Activated CD4-positive, alpha-beta memory T cell treated with anti-CD3 and anti-CD28 coated beads for 36 hours (primary cell): ENCODE measurements around the gene TRA2A. TPM values are rescaled to one million over a fixed set of nuclear protein-coding genes. Genes with fewer than 3 reads are reported as not detected.
"Not testable (repeated sequence)": the region's sequence is repeated elsewhere in the genome, so short reads cannot be mapped to it uniquely, and the experiment has no call there.

ENCODE experiments used
- CTCF ChIA-PET: fragments of 350-600 bp; sonication (Branson Sonifier 250); formaldehyde crosslinking; loops from one replicate; lab custom pipeline; 2021; ENCODE audit warnings: antibody characterized with exemption, inconsistent platforms; lab: Charles Lee
- POLR2A ChIA-PET: fragments of 350-600 bp; sonication (Branson Sonifier 250); formaldehyde crosslinking; loops from one replicate; lab custom pipeline; 2021; ENCODE audit warnings: antibody characterized with exemption; lab: Charles Lee
- DNase-seq: peaks from one replicate; pipeline ENCODE4 v3.0.0-alpha.2; 2020
- H3K27ac Mint-ChIP-seq: one replicate; pipeline ENCODE4 v1.8.0; 2021; ENCODE audit warnings: mixed read lengths
- H3K27me3 Mint-ChIP-seq: one replicate; pipeline ENCODE4 v1.8.0; 2021; ENCODE audit warnings: mixed read lengths
- H3K36me3 Mint-ChIP-seq: one replicate; pipeline ENCODE4 v1.8.0; 2021; ENCODE audit warnings: mixed read lengths
- H3K4me1 Mint-ChIP-seq: one replicate; pipeline ENCODE4 v1.8.0; 2021; ENCODE audit warnings: low read depth, mixed read lengths
- H3K4me3 Mint-ChIP-seq: one replicate; pipeline ENCODE4 v1.8.0; 2021; ENCODE audit warnings: mild to moderate bottlenecking, mixed read lengths
- H3K9me3 Mint-ChIP-seq: one replicate; pipeline ENCODE4 v1.8.0; 2021; ENCODE audit warnings: mixed read lengths
- intact Hi-C: fragments of 100-400 bp; cut with micrococcal nuclease; formaldehyde crosslinking; loops from one replicate; pipeline ENCODE4 v1.15.1; 2023
- total RNA-seq, 2 experiments: library from RNA; stranded (reverse); gene quantifications; one replicate each; pipeline ENCODE4 v1.2.3, GENCODE V29; 2021

The TRA2A gene
- total RNA-seq, 2 experiments from 2014 or later = 75.4 to 77.8 TPM

GRCh38 chr7:23533238-23533604 is 1.4 kb upstream of the TRA2A start:
- peak overlapping the region; percentile 54 for H3K4me3 Mint-ChIP-seq
- intact Hi-C loops = loop anchor here (5.0 kb wide), 3 partner anchors 176 to 1379 kb away; partner anchors contain the start of gene KLHL7
- peak overlapping the region; percentile 78 for H3K27ac Mint-ChIP-seq
- no peak for DNase-seq
- peaks cover 28% of the 10 kb centered on the region for H3K4me1 Mint-ChIP-seq
- peaks cover 23% of the 10 kb centered on the region for H3K36me3 Mint-ChIP-seq
- ChIA-PET POLR2A (no interaction called here), CTCF (interaction anchor here (0.8 kb wide), 1 partner anchor 175 kb away, joined by 4 read pairs; no protein-coding TSS in a partner anchor)
- H3K9me3 Mint-ChIP-seq = no peaks in the 10 kb centered on the region
- H3K27me3 Mint-ChIP-seq = no peaks in the 10 kb centered on the region

GRCh38 chr7:23532490-23533237 is 883 bp upstream of the TRA2A start:
- ChIA-PET CTCF (interaction anchor here (0.6 kb wide), 1 partner anchor 547 kb away, joined by 3 read pairs; no protein-coding TSS in a partner anchor), POLR2A (no interaction called here)
- DNase-seq = no peak
- H3K9me3 Mint-ChIP-seq = no peaks in the 10 kb centered on the region
- intact Hi-C loops = loop anchor here (5.0 kb wide), 3 partner anchors 175 to 1380 kb away; partner anchors contain the start of gene KLHL7
- peaks cover 23% of the 10 kb centered on the region for H3K36me3 Mint-ChIP-seq
- peak overlapping the region; percentile 100 for H3K4me3 Mint-ChIP-seq
- H3K27ac Mint-ChIP-seq = peak overlapping the region; percentile 100
- peaks cover 32% of the 10 kb centered on the region for H3K4me1 Mint-ChIP-seq
- no peaks in the 10 kb centered on the region for H3K27me3 Mint-ChIP-seq

GRCh38 chr7:23531050-23531793 is 559 bp downstream of the TRA2A start:
- DNase-seq = peak; percentile 76
- ChIA-PET CTCF (interaction anchor here (1.0 to 1.7 kb wide), 7 partner anchors 9 to 258 kb away, joined by 3 to 9 read pairs (median 6); no protein-coding TSS in a partner anchor), POLR2A (interaction anchor here (0.5 to 1.8 kb wide), 6 partner anchors 8 to 240 kb away, joined by 3 to 14 read pairs (median 3); no protein-coding TSS in a partner anchor)
- Mint-ChIP-seq H3K27me3 (no peaks in the 10 kb centered on the region), H3K9me3 (no peaks in the 10 kb centered on the region), H3K4me3 (peak overlapping the region; percentile 100), H3K4me1 (peaks cover 46% of the 10 kb centered on the region), H3K27ac (peak overlapping the region; percentile 100), H3K36me3 (peaks cover 23% of the 10 kb centered on the region)
- intact Hi-C loops = loop anchor here (1.0 to 5.0 kb wide), 13 partner anchors 8 to 1450 kb away; partner anchors contain the start of genes HYCC1, IGF2BP3, KLHL7 and MALSU1

- H3K4me1 Mint-ChIP-seq = peaks cover 51% of the 10 kb centered on the region
- H3K4me3 Mint-ChIP-seq = peak overlapping the region; percentile 100
- H3K36me3 Mint-ChIP-seq = peaks cover 23% of the 10 kb centered on the region
- H3K27me3 Mint-ChIP-seq = no peaks in the 10 kb centered on the region
- DNase-seq = peak; percentile 39
- H3K9me3 Mint-ChIP-seq = no peaks in the 10 kb centered on the region
- POLR2A ChIA-PET = interaction anchor here (1.0 to 1.8 kb wide), 2 partner anchors 9 to 172 kb away, joined by 3 to 14 read pairs; no protein-coding TSS in a partner anchor
- intact Hi-C loops = loop anchor here (2.0 to 5.0 kb wide), 10 partner anchors 16 to 1450 kb away; partner anchors contain the start of genes IGF2BP3, KLHL7, NUP42 and OSBPL3
- CTCF ChIA-PET = interaction anchor here (0.6 to 1.7 kb wide), 7 partner anchors 9 to 440 kb away, joined by 3 to 9 read pairs (median 3); no protein-coding TSS in a partner anchor
- H3K27ac Mint-ChIP-seq = peak overlapping the region; percentile 100
These were observed 1.4 kb downstream of the TRA2A start for GRCh38 chr7:23530405-23530804.

GRCh38 chr7:23529262-23529859 is 2.4 kb downstream of the TRA2A start:
- Mint-ChIP-seq H3K9me3 (no peaks in the 10 kb centered on the region), H3K27me3 (no peaks in the 10 kb centered on the region), H3K4me3 (peak overlapping the region; percentile 100), H3K4me1 (peaks cover 60% of the 10 kb centered on the region), H3K27ac (no peak overlapping the region), H3K36me3 (peaks cover 23% of the 10 kb centered on the region)
- POLR2A ChIA-PET = interaction anchor here (0.6 to 1.0 kb wide), 2 partner anchors 8 to 27 kb away, joined by 3 read pairs; no protein-coding TSS in a partner anchor
- intact Hi-C loops = no loop called here
- no peak for DNase-seq
- CTCF ChIA-PET = interaction anchor here (0.6 to 1.7 kb wide), 4 partner anchors 17 to 256 kb away, joined by 3 to 5 read pairs (median 3); no protein-coding TSS in a partner anchor

GRCh38 chr7:23525611-23526010 is 6.2 kb downstream of the TRA2A start:
- DNase-seq, H3K27me3 Mint-ChIP-seq, H3K4me3 Mint-ChIP-seq, intact Hi-C loops, H3K9me3 Mint-ChIP-seq, H3K27ac Mint-ChIP-seq: not testable (repeated sequence)
- Mint-ChIP-seq H3K36me3 (peaks cover 30% of the 10 kb centered on the region), H3K4me1 (peaks cover 81% of the 10 kb centered on the region)
- CTCF ChIA-PET = interaction anchor here (0.6 to 2.8 kb wide), 4 partner anchors 14 to 398 kb away, joined by 3 to 11 read pairs (median 4); no protein-coding TSS in a partner anchor
- POLR2A ChIA-PET = interaction anchor here (0.6 to 0.9 kb wide), 2 partner anchors 11 to 253 kb away, joined by 3 to 4 read pairs; no protein-coding TSS in a partner anchor

- H3K36me3 Mint-ChIP-seq = peaks cover 24% of the 10 kb centered on the region
These were observed 7.3 kb downstream of the TRA2A start for GRCh38 chr7:23524473-23524872.

GRCh38 chr7:23523486-23524075 is 8.2 kb downstream of the TRA2A start:
- Mint-ChIP-seq H3K4me1 (peaks cover 64% of the 10 kb centered on the region), H3K9me3 (no peaks in the 10 kb centered on the region), H3K4me3 (no peak overlapping the region), H3K36me3 (peaks cover 28% of the 10 kb centered on the region), H3K27me3 (no peaks in the 10 kb centered on the region), H3K27ac (no peak overlapping the region)
- intact Hi-C loops = no loop called here
- POLR2A ChIA-PET = interaction anchor here (0.7 to 1.4 kb wide), 2 partner anchors 25 to 224 kb away, joined by 3 read pairs; partner anchors contain the start of gene MALSU1
- DNase-seq = no peak
- CTCF ChIA-PET = interaction anchor here (0.6 to 2.0 kb wide), 7 partner anchors 21 to 260 kb away, joined by 3 to 11 read pairs (median 3); no protein-coding TSS in a partner anchor

More at GRCh38 chr7:23524473-23524872, 7.3 kb downstream of the TRA2A start:
- intact Hi-C loops = no loop called here
- H3K4me1 Mint-ChIP-seq = peaks cover 72% of the 10 kb centered on the region
- POLR2A ChIA-PET = interaction anchor here (1.4 kb wide), 1 partner anchor 225 kb away, joined by 3 read pairs; the partner anchor contains the start of gene MALSU1
- no peak for DNase-seq
- H3K27ac Mint-ChIP-seq = no peak overlapping the region
- no peak overlapping the region for H3K4me3 Mint-ChIP-seq
- CTCF ChIA-PET = interaction anchor here (1.5 to 2.8 kb wide), 3 partner anchors 22 to 246 kb away, joined by 3 to 11 read pairs (median 11); no protein-coding TSS in a partner anchor
- H3K27me3 Mint-ChIP-seq = no peaks in the 10 kb centered on the region
- no peaks in the 10 kb centered on the region for H3K9me3 Mint-ChIP-seq

GRCh38 chr7:23520582-23520981 is 11.2 kb downstream of the TRA2A start:
- POLR2A ChIA-PET = interaction anchor here (1.0 kb wide), 1 partner anchor 9 kb away, joined by 3 read pairs; no protein-coding TSS in a partner anchor
- CTCF ChIA-PET = interaction anchor here (0.7 to 2.4 kb wide), 6 partner anchors 27 to 249 kb away, joined by 3 to 16 read pairs (median 4); no protein-coding TSS in a partner anchor
- H3K27ac Mint-ChIP-seq = no peak overlapping the region
- no peak overlapping the region for H3K4me3 Mint-ChIP-seq
- no peaks in the 10 kb centered on the region for H3K27me3 Mint-ChIP-seq
- DNase-seq = peak; percentile 38
- intact Hi-C loops = no loop called here
- peaks cover 46% of the 10 kb centered on the region for H3K4me1 Mint-ChIP-seq
- H3K36me3 Mint-ChIP-seq = peaks cover 50% of the 10 kb centered on the region
- H3K9me3 Mint-ChIP-seq = no peaks in the 10 kb centered on the region

GRCh38 chr7:23514755-23515154 is 17.0 kb downstream of the TRA2A start:
- DNase-seq = peak; percentile 31
- POLR2A ChIA-PET = interaction anchor here (0.6 kb wide), 2 partner anchors 11 to 117 kb away, joined by 3 read pairs; no protein-coding TSS in a partner anchor
- H3K27me3 Mint-ChIP-seq = no peaks in the 10 kb centered on the region
- H3K36me3 Mint-ChIP-seq = peaks cover 64% of the 10 kb centered on the region
- CTCF ChIA-PET = interaction anchor here (1.0 kb wide), 1 partner anchor 242 kb away, joined by 3 read pairs; no protein-coding TSS in a partner anchor
- peak overlapping the region; percentile 71 for H3K27ac Mint-ChIP-seq
- H3K4me3 Mint-ChIP-seq = no peak overlapping the region
- peaks cover 19% of the 10 kb centered on the region for H3K4me1 Mint-ChIP-seq
- no peaks in the 10 kb centered on the region for H3K9me3 Mint-ChIP-seq
- intact Hi-C loops = loop anchor here (2.0 kb wide), 1 partner anchor 16 kb away; the partner anchor contains the start of gene TRA2A
